HG03558 (cell line): Measurements from ENCODE around the gene CA10.

Experiments used
- ATAC-seq: cut with Tn5 transposase; IDR thresholded peaks from one replicate; pipeline ENCODE4 v1.9.1; 2021; ENCODE audit warnings: moderate number of reproducible peaks; ENCODE audit not compliant: unreplicated experiment; ENCODE audit errors: extremely low read depth

CA10 gene

GRCh38 chr17:51961689-51962088 lies 196.8 kb downstream of the CA10 start:
- no peak for ATAC-seq

- ATAC-seq = no peak
Measured at GRCh38 chr17:51957786-51958185, 200.7 kb downstream of the CA10 start.

- ATAC-seq = no peak
Measured at GRCh38 chr17:51955245-51955644, 203.3 kb downstream of the CA10 start.

- ATAC-seq = no peak
Measured at GRCh38 chr17:51954232-51954765, 204.2 kb downstream of the CA10 start.

DNA sequence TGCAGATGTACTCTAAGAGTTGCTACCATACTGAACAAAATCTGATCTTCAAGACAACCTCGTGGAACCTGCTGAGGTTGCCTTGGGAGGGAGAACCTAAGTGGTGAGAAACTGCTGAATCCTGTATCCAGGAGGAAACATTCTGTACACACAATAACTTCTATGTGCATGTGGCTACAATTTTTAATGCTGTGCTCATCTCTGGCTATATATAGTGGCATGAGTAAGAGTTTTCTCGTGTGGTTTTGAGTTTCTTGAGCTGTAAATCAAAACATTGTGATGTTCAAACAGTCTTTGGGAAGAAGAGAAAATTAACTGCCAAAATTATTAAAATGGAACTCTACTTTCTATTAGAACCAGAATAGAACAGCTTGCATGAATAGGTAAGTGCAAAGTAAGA lies 206.8 kb downstream of the CA10 start:
- no peak for ATAC-seq

DNA sequence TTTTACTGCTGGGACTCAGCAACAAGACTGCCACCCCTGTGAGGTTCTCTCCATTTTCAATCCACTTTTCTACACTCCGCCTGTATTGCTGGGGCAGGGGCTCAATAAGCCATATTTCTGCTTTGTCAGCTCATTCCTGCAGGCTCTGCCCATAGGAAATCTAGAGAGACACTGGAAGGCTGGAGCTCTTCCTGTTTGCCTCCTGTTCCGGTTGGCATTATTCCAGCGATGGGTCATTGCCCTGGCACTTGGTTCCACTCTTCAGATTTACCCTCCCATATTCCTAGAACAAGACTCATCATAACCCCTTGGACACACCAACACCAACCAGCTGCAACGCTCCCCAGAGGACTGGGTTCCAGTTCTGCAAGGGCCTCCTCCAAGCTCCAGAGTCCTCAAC lies 210.4 kb downstream of the CA10 start:
- no peak for ATAC-seq

- ATAC-seq = no peak
Measured at GRCh38 chr17:51947160-51947735, 211.3 kb downstream of the CA10 start.

DNA sequence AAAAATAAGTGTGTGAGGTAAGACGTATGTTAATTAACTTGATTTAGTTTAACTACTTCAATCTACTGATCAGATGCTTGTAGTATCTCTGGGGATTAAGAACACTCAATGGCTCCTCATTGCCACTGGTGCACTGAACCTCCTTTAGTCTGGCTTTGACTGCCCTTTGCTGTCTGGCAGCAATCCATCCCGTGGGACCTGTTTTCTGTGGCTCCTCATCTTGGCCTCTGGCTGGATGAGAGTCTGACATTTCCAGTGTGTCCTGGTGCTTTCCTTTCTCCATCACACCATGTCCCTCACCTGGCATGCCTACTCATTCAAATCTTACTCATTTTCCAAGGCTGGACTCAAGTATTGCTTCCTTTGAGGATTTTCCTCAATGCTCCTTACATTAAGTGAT lies 212.2 kb downstream of the CA10 start:
- no peak for ATAC-seq

GRCh38 chr17:51941272-51941671 lies 217.2 kb downstream of the CA10 start:
- no peak for ATAC-seq

DNA sequence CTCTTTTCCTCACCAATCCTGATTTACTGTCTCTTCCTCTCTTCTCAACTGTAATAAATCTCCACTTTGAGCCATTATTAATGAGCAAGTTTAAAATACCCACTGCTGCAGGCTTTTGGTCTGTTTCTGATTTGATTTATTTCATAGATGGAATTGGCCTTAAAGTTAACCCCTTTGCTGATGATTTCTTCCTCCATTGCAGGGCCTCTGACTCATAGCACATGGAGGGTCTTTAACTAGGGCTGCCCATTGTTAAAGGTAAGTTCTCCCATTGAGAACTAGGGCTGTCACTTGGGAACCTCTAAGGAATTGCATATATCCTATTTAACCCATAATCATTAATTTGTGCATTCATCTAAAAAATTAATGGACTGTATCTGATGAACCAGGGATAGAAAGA lies 221.2 kb downstream of the CA10 start:
- ATAC-seq = no peak

GRCh38 chr17:51935477-51935876 lies 223.0 kb downstream of the CA10 start:
- ATAC-seq = no peak

GRCh38 chr17:51933647-51934046 lies 224.9 kb downstream of the CA10 start:
- ATAC-seq = no peak

- no peak for ATAC-seq
Measured at GRCh38 chr17:51926448-51926847, 232.1 kb downstream of the CA10 start.

GRCh38 chr17:51921500-51921899 lies 237.0 kb downstream of the CA10 start:
- no peak for ATAC-seq

DNA sequence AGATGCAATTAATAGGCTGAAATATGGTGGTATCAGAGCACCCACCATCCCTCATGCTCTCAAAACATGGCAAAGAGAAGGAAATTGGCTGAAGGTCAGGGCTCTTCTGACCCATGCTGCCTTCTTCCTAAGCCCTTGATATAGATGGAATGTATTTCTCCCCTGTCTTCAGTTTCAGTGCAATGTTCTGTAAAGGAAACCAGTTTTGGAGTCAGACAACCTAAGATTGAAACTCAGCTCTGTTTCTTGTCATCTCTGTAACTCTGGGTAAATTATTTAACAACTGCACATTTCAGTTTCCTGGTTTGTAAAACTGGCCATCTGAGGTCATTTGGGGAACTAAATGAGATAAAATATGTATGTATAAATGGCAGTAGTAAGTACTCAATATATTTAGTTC lies 243.9 kb downstream of the CA10 start:
- no peak for ATAC-seq

GRCh38 chr17:51913491-51914205 lies 244.9 kb downstream of the CA10 start:
- ATAC-seq = no peak

GRCh38 chr17:51912939-51913338 lies 245.6 kb downstream of the CA10 start:
- no peak for ATAC-seq

GRCh38 chr17:51911237-51911636 lies 247.3 kb downstream of the CA10 start:
- no peak for ATAC-seq

DNA sequence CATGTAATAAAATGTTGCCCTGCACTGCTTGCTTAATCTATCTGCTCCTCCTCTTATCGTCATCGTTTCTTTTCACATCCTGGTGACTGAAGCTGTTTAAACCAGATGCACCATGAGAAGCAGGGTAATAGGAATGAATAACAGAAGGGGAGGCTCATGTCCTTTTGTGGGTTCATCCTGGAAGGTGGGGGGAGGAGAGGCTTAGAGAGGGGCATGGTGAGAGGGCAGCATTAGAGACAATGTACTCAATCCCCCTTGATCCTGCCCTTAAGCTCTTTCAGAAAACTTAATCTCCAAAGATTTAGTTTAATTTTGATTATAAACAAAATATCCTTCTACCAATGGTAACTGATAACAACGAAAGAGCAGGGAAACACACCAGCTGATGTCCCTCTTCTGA lies 248.5 kb downstream of the CA10 start:
- no peak for ATAC-seq

DNA sequence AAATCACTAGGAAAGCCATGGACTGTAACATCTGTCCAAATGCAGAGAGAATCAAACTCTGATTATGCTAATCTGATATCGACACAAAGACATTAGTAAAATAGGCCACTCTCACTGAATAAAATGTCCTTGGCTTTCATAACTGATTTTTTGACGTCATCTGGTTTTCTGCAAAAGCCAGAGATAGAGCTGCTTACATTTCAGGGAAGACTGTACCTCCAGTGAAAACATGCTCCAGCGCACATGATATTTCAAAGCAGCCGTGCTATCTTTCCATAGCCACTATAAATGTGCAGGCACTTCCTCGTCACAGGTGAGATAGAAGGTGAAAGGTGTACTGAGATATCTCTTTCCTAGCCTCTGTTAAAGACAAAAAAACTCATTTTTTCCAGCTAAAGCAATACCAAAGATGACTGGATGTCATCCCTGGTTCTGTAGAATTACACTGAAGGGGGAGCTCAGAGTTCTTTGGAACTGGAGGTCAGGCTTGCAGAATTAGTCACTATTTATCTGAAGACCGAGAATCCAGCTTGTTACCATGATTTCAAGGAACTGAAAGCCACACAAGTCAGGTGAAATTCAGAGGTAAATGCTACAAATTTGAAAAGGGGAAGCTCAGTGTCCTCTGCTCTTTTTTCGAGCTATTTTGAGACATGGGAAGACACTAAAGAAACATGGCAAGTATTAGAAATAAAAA lies 249.5 kb downstream of the CA10 start:
- ATAC-seq = no peak

GRCh38 chr17:51907041-51907440 lies 251.5 kb downstream of the CA10 start:
- no peak for ATAC-seq
